Stimulated activated naive B cell treated with anti-CD40 and anti-IgM and Interleukin-4, amounts not matched to agents 10 μg/mL and 1 μg/mL and 100 μg/mL, for 72 hours (primary cell): ENCODE measurements around the gene STOM.
A peak's percentile ranks its signal among the peaks of the same experiment; 100 is the strongest.

Source experiments
- ATAC-seq, 2 donors: fragments of 150-1000 bp; cut with Tn5 transposase; replicated peaks; 2 replicates each; pipeline ENCODE4 v1.10.0; 2021; ENCODE audit warnings: moderate library complexity in 1 of 2
- DNase-seq: peaks from one replicate; pipeline ENCODE4 v3.0.0; 2021
- H3K27ac Mint-ChIP-seq: one replicate; pipeline ENCODE4 v1.8.0; 2022; ENCODE audit warnings: mild to moderate bottlenecking, mixed read lengths
- H3K27me3 Mint-ChIP-seq, 2 donors: one replicate each; pipeline ENCODE4 v1.8.0; 2022; ENCODE audit warnings: mixed read lengths in 2 of 2
- H3K36me3 Mint-ChIP-seq, 2 donors: one replicate each; pipeline ENCODE4 v1.8.0; 2022; ENCODE audit warnings: mixed read lengths in 2 of 2, mild to moderate bottlenecking in 1 of 2
- H3K4me1 Mint-ChIP-seq, 2 donors: one replicate each; pipeline ENCODE4 v1.8.0; 2022; ENCODE audit warnings: mixed read lengths in 2 of 2, mild to moderate bottlenecking in 1 of 2
- H3K4me3 Mint-ChIP-seq, 2 donors: one replicate each; pipeline ENCODE4 v1.8.0; 2022; ENCODE audit warnings: mild to moderate bottlenecking in 2 of 2, mixed read lengths in 2 of 2, moderate library complexity in 1 of 2
- H3K9me3 Mint-ChIP-seq, 2 donors: one replicate each; pipeline ENCODE4 v1.8.0; 2022; ENCODE audit warnings: mixed read lengths in 2 of 2, mild to moderate bottlenecking in 1 of 2

The STOM gene

DNA sequence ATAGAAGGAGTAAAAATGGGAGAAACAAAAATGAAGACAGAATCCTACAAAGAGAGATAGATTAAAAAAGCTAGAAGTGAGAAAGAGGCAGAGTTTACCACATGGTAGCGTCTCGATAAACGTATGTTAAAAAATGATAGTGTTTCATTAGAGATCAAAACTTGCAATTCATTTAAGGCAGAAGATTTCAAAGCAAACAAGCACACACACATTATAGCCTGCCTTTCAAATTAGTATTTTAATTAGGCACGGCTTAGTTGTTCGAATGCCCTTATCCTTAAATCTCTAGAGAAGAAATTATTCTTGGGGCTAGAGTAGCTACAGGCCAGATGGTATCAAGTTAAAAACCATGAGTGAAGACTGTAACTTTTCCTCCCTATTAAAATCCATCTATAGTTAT is 6.0 kb downstream of the STOM start:
- ATAC-seq (no peak), DNase-seq (no peak)
- H3K9me3 Mint-ChIP-seq, result no peaks in the 10 kb centered on the region
- H3K36me3 Mint-ChIP-seq, result peaks cover 2 to 8% of the 10 kb centered on the region in 2 donors
- peaks cover 9 to 17% of the 10 kb centered on the region in 2 donors for H3K4me1 Mint-ChIP-seq
- H3K27ac Mint-ChIP-seq, result no peak overlapping the region
- no peak overlapping the region for H3K4me3 Mint-ChIP-seq
- H3K27me3 Mint-ChIP-seq, result no peaks in the 10 kb centered on the region

DNA sequence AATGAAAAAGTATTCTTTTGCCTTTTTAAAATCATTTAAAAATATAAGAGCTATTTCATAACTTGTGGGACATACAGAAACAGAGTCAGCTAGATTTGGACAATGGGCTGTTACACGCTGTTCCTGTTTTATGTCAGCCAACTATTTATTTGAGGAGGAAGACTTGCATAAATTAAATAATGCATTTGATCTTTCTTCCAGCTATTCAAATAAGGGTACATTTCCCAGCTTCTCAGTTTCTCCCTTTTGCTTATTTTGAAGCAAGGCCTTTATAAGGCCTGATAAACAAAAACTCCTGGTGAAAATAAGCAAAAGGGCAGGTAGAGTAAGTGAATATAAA is 6.5 kb downstream of the STOM start:
- ATAC-seq (no peak), DNase-seq (no peak)
- Mint-ChIP-seq H3K4me1 (peaks cover 10 to 17% of the 10 kb centered on the region in 2 donors), H3K27me3 (no peaks in the 10 kb centered on the region), H3K27ac (no peak overlapping the region), H3K36me3 (peaks cover 2 to 8% of the 10 kb centered on the region in 2 donors), H3K4me3 (no peak overlapping the region), H3K9me3 (no peaks in the 10 kb centered on the region)

DNA sequence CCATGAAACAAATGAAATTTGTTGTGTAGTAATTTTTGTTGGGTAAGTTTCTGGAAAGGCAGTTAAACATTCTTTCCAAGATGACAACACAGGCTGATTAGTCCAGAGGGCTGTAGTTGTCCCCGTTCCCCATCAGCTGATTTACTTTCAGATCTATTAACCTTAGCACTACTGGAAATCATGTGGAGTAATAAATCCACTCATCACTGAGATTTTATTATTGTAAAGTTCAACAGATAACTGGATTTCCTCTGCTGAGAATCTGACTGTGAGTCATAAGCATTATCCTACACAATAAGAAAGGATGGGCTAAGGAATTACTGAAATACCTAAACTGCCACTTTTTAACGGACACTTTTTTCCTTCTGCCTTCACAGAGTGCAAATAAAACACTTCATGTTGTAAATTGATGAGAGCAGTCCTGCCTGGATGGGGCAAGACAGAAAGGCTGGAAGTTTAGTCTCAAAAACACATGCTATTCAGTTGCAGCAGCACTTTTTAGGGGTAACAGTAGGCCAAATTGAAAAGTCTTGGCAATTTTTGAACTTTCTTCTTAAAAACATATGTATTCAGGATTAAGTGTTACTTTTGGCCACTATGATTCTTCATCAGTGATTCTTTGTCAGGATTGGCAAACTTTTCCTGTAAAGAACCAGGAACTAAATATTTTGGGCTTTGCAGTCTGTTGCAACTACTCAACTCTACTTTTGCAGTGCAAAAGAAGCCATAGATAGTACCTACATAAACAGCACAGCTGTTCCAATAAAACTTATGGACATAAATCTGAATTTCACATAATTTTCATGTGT is 7.0 kb downstream of the STOM start:
- no peak overlapping the region for H3K4me3 Mint-ChIP-seq
- no peak overlapping the region for H3K27ac Mint-ChIP-seq
- peaks cover 10 to 23% of the 10 kb centered on the region in 2 donors for H3K4me1 Mint-ChIP-seq
- no peaks in the 10 kb centered on the region for H3K9me3 Mint-ChIP-seq
- no peak for DNase-seq
- no peak for ATAC-seq
- peaks cover 2 to 8% of the 10 kb centered on the region in 2 donors for H3K36me3 Mint-ChIP-seq
- H3K27me3 Mint-ChIP-seq, result no peaks in the 10 kb centered on the region

DNA sequence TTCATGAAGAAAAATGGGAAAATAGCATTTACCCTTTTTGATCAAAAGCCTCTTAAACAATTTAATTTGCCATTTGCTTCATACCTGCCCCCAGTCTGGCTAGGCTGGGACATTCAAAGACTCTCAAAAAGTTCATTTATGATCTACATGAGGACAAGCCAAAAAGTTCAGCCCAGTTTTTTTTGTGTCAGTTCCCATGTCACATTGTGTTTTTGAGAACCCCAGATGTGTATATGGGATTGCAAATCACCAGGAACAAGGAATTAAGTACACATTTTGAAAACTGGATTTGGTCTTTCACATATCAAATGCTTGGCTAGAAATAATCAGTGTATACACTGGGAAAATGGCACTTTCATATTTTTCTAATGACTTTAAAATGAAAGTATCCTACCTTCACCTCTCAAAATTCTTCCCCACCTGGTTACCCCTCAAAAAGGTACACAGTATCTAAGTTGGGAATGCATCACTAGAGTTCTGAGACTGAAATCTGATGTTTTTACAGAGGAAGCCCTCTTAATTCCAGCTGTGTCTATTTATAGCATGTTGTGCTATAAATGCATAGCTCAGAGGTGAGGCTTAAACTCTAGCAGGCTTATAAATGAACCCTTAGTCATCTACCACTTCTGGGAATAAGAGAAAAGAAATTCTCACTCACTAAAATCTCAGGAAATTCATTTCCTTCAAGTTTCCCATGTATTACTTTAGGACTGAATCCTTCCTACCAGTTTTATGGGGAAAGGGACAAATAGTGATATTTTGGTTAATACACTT is 9.3 kb downstream of the STOM start:
- no peak overlapping the region for H3K27ac Mint-ChIP-seq
- no peak overlapping the region for H3K4me3 Mint-ChIP-seq
- H3K27me3 Mint-ChIP-seq, result no peaks in the 10 kb centered on the region
- no peaks in the 10 kb centered on the region for H3K9me3 Mint-ChIP-seq
- ATAC-seq (no peak), DNase-seq (no peak)
- H3K4me1 Mint-ChIP-seq, result peaks cover 12 to 23% of the 10 kb centered on the region in 2 donors
- H3K36me3 Mint-ChIP-seq, result peaks cover 3 to 4% of the 10 kb centered on the region in 2 donors

DNA sequence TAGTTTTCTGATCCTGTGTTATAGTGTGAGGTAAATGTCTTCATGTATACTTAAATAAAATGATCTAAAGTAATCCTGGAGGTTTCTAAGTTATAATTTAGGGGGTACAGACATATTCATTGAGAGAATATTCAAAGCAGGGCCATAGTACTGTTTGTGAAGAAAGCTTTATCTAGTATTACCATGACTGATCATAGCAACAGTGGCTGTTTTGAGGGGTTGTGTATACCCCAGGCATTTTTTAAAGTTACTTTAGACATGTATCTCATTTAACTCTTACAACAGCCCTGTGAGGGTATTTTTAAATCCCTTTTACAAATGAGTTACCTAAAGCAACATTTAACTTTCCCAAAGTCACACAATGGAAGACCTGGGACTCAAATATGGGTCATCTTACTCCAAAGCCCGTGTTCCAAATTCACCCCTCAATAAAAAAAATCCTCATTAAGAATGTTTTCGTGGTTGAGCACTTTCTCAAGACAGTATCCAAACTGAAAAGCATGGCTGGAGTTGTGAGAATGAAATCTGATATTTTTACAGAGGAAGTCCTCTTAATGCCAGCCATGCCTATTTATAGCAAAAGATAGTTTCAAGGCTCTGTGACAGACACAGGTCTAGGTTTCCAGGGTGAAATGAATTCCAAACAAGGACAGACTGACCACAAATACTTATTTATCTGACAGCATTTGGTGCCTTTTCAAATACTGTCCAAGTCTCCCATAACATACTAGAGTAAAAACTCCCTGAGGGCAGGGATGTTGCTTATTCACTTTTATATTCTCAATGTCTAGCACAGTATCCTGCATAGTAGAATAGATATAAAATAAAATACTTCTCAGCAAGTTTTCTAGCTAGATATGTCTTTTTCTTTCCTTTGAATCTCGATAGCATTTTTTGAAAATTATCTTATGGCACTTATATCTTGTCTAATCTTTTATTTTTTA is 10.4 kb downstream of the STOM start:
- Mint-ChIP-seq H3K4me3 (no peak overlapping the region), H3K4me1 (peaks cover 12 to 20% of the 10 kb centered on the region in 2 donors), H3K27ac (no peak overlapping the region), H3K9me3 (no peaks in the 10 kb centered on the region), H3K36me3 (peaks cover 4% of the 10 kb centered on the region in 2 donors), H3K27me3 (no peaks in the 10 kb centered on the region)
- ATAC-seq (no peak), DNase-seq (no peak)

DNA sequence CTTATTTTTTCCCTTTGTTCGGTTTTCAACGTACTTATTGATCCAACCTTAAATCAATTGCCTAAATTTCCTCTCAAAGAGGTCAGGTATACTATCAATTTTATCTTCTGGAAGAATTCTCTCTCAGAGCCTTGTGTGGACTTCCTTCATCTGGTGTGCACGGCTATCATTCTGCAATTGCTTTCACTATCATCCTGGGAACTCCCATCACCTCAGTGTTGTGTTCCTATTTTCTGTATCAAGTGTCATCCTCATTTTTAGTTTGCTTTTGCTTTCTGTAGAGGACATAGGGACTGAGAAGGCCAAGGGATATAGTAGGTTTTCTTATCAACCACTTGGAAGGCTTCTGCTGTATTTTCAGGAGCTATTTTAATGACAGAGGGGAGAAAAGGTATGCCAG is 11.3 kb downstream of the STOM start:
- ATAC-seq (peak in 1 of 2 donors; percentile 83), DNase-seq (no peak)
- peak overlapping the region; percentile 78 for H3K27ac Mint-ChIP-seq
- peaks cover 12 to 22% of the 10 kb centered on the region in 2 donors for H3K4me1 Mint-ChIP-seq
- no peaks in the 10 kb centered on the region for H3K27me3 Mint-ChIP-seq
- H3K4me3 Mint-ChIP-seq, result peak overlapping the region; percentile 15 to 55
- peaks cover 4 to 9% of the 10 kb centered on the region in 2 donors for H3K36me3 Mint-ChIP-seq
- no peaks in the 10 kb centered on the region for H3K9me3 Mint-ChIP-seq

DNA sequence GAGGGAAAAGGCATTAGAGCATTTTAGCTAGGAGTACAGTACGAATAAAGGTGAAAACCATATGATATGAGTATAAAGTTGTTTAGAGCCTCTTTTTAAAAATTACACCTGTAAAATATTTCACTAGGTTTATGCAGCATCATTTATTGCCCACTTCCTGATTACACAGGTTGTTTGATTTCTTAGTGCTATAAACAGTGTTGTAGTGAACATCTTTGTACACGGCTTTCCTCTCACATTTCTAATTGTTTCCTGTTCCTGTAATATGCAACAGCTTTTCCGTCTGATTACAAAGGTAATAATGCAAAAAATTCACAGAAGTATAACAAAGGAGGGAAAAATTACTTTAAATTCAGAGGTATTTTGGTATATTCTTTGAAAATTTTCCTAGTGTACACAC is 13.0 kb downstream of the STOM start:
- DNase-seq, result no peak
- Mint-ChIP-seq H3K9me3 (no peaks in the 10 kb centered on the region), H3K4me1 (peaks cover 12 to 25% of the 10 kb centered on the region in 2 donors), H3K4me3 (no peak overlapping the region), H3K27me3 (no peaks in the 10 kb centered on the region), H3K27ac (no peak overlapping the region), H3K36me3 (peaks cover 9 to 16% of the 10 kb centered on the region in 2 donors)
- ATAC-seq, result no peak

DNA sequence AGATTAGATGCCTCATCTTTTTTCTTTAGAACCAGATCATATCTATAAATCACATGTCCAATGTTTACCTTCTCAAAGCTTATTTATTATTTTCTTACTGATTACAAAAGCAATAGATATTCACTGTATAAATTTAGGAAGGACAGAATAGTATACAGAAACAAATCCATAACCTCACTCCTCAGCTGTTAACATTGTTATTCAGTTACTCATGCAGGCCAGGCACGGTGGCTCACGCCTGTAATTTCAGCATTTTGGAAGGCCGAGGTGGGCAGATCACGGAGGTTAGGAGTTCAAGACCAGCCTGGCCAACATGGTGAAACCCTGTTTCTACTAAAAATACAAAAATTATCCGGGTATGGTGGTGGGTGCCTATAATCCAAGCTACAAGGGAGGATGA is 15.3 kb downstream of the STOM start:
- Mint-ChIP-seq H3K27ac (no peak overlapping the region), H3K4me3 (no peak overlapping the region), H3K9me3 (no peaks in the 10 kb centered on the region), H3K27me3 (no peaks in the 10 kb centered on the region), H3K4me1 (peaks cover 12 to 24% of the 10 kb centered on the region in 2 donors), H3K36me3 (peaks cover 11 to 23% of the 10 kb centered on the region in 2 donors)
- DNase-seq (no peak), ATAC-seq (no peak)

DNA sequence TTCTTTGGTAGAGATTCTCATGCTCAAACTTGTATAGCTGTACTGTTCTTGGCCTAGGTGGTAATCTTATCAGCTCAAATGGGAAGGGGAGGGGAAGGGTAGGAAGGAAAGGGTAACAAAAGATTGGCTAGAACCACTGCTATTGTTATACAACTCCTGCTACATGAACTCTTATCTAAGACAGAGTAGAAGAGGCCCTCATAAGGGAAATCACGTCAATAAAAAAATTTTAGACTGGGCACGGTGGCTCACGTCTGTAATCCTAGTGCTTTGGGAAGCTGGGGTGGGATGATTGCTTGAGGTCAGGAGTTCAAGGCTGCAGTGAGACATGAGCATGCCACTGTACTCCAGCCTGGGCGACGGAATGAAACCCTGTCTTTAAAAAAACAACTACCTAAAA is 15.9 kb downstream of the STOM start:
- Mint-ChIP-seq H3K27ac (no peak overlapping the region), H3K36me3 (peaks cover 11 to 23% of the 10 kb centered on the region in 2 donors), H3K27me3 (no peaks in the 10 kb centered on the region), H3K4me3 (no peak overlapping the region), H3K4me1 (peaks cover 8 to 17% of the 10 kb centered on the region in 2 donors), H3K9me3 (no peaks in the 10 kb centered on the region)
- ATAC-seq (no peak), DNase-seq (no peak)

DNA sequence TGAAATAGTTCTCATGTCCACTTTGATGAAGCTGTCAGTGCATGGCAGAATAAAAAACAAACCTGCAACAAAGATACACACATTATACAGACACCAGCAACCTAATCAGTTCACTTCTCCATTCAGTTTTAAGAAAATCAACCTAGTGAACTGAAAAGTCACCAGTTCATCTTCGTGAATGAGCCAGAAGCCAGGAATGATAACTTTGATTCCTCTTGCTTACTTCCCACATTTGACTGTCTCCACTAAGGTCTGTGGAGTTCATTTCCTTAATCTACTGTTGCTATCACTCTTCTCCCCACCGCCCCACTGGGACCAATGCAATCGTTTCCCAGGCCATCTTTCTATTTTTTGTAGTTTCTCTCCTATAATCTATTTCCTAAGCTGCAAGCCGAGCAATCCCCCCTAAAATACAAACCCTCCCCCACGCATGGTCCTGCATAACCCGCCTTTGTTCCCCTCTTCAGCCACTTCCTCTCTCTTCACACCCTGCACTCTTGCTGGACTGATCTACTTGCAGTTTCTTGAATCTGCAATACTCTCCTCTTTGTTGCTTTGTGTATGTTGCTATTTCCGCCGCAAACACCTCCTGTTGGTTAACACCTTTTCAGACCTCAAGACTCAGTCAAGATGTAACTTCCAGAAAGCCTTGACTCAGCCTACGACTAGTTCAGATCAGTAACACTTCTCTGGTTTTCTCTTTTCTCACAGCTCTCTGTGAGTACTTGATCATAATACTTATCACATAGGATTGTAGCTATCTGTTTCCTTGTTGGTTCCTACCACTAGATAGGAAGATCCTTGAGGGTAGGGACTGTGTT is 16.6 kb downstream of the STOM start:
- H3K27me3 Mint-ChIP-seq, result no peaks in the 10 kb centered on the region
- peaks cover 11 to 29% of the 10 kb centered on the region in 2 donors for H3K36me3 Mint-ChIP-seq
- no peak overlapping the region for H3K27ac Mint-ChIP-seq
- no peaks in the 10 kb centered on the region for H3K9me3 Mint-ChIP-seq
- peaks cover 2 to 10% of the 10 kb centered on the region in 2 donors for H3K4me1 Mint-ChIP-seq
- H3K4me3 Mint-ChIP-seq, result no peak overlapping the region
- ATAC-seq (no peak), DNase-seq (no peak)

DNA sequence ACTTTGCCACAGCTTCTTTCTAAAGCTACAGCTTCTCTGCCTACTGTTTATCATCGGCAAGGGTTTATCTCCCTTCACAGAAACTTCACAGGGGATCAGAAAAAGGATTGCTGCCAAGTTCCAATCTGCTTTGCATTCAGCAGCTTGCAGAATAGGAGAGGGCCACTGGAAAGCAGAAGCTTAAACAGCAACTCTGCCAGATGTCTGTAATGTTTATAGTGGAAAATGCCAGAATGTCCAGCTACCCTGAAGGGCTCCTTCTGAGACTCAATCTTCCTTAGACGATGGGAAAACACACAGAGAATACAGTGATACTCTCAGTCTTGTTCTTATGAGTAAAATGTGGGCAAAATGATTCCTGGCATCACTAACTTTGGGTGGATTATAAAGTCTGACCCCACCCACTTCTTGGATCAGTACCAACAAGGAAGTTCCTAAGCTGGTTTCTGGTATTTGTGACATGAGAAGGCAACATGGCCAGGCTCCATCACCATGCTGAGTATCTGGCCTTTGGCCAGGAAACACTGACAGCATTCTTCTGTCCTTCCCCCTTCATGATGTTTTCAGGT is 19.0 kb downstream of the STOM start:
- Mint-ChIP-seq H3K4me3 (no peak overlapping the region), H3K27me3 (no peaks in the 10 kb centered on the region), H3K27ac (no peak overlapping the region), H3K4me1 (peaks cover 0 to 5% of the 10 kb centered on the region in 2 donors), H3K9me3 (no peaks in the 10 kb centered on the region), H3K36me3 (peaks cover 16 to 45% of the 10 kb centered on the region in 2 donors)
- ATAC-seq, result no peak
- no peak for DNase-seq

DNA sequence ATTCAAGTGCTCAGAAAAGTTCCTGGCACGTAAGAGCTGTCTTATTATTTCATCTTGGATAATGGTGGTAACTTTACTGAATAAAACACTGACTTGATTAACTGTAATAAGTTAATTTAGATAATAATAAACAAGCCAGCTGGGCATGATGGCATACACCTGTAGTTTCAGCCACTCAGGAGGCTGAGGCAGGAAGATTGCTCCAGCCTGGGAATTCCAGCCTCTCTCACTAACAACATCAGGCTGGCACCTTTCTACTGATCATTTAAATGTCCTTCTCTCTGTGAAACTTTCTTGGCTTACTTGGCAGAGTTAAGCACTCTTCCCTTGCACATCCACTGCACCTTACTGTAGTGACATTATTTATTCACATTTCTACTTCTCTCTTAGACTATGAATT is 20.0 kb downstream of the STOM start:
- H3K4me3 Mint-ChIP-seq, result no peak overlapping the region
- H3K36me3 Mint-ChIP-seq, result peaks cover 16 to 45% of the 10 kb centered on the region in 2 donors
- no peaks in the 10 kb centered on the region for H3K27me3 Mint-ChIP-seq
- no peak overlapping the region for H3K27ac Mint-ChIP-seq
- DNase-seq (no peak), ATAC-seq (no peak)
- H3K4me1 Mint-ChIP-seq, result peaks cover 0 to 5% of the 10 kb centered on the region in 2 donors
- no peaks in the 10 kb centered on the region for H3K9me3 Mint-ChIP-seq

DNA sequence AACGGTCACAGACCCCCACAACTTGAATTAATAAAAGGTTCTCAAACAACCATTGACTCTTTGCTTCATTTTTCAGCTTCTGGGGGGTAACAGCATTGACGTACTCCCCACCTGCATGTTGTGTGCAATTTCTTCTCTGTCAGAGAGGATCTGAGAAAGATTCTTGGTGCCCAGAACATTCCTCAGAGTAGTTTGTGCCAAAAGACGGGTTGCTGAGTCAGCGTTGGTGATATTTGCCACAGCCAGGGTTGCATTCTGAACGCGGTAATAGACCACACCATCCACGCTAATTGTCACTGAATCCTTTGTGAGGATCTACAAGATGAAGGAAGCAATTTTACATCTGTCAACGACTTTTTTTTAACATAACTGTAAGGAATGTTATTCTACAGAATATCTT is 21.0 kb downstream of the STOM start:
- Mint-ChIP-seq H3K4me3 (no peak overlapping the region), H3K36me3 (peaks cover 16 to 46% of the 10 kb centered on the region in 2 donors), H3K9me3 (no peaks in the 10 kb centered on the region), H3K27me3 (no peaks in the 10 kb centered on the region), H3K4me1 (peaks cover 0 to 5% of the 10 kb centered on the region in 2 donors), H3K27ac (no peak overlapping the region)
- DNase-seq, result no peak
- ATAC-seq, result no peak
